Measurements from ENCODE around the gene ARF6. TPM values are rescaled to one million over a fixed set of nuclear protein-coding genes. Genes with fewer than 3 reads are reported as not detected.
"Not testable (repeated sequence)": the region's sequence is repeated elsewhere in the genome, so short reads cannot be mapped to it uniquely, and the experiment has no call there.

The ARF6 gene
- 40.3 and 55.8 TPM in 2 replicates for total RNA-seq

- peak; percentile 98 to 99 for DNase-seq (ENCODE audit: low read depth in 2 of 2)
Observed at GRCh38 chr14:49892636-49893308, at the start of gene ARF6. TSS of gene ARF6 (plus strand) at chr14:49893082. CDS start at chr14:49893737, 655 bp downstream.

DNA sequence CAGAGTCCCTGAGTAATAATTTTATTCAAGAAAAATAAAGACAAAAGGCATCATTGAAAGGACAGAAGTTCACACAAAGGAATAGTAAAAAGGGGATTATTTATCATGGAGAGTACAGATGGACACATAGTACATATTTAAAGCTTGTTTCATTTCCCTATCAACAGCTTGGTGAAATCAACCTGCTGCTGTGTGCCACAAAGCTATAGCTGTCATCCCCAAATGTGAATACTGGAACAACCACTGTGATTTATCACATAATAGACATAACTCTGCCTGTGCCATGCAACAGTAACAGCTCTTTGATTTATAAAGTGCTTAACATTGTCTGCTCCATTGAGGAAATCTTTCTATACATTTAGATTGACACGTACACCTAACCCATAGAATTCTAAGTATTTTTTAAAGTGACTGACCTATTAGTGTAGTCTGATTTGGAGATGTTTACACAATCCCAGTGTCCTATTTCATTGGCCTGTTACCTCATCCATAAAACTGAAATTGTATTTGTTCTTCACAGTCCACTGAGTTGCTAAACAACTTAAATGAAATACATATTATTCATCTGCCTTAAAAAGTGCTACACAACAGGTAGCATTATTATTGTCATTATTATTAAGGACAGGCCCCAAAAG is 43.6 kb upstream of the ARF6 start:
- DNase-seq (ENCODE audit: low read depth in 2 of 2) = no peak

GRCh38 chr14:49851813-49852212 is 41.1 kb upstream of the ARF6 start:
- DNase-seq (ENCODE audit: low read depth in 2 of 2) = peak in 1 of 2 donors; percentile 19

DNA sequence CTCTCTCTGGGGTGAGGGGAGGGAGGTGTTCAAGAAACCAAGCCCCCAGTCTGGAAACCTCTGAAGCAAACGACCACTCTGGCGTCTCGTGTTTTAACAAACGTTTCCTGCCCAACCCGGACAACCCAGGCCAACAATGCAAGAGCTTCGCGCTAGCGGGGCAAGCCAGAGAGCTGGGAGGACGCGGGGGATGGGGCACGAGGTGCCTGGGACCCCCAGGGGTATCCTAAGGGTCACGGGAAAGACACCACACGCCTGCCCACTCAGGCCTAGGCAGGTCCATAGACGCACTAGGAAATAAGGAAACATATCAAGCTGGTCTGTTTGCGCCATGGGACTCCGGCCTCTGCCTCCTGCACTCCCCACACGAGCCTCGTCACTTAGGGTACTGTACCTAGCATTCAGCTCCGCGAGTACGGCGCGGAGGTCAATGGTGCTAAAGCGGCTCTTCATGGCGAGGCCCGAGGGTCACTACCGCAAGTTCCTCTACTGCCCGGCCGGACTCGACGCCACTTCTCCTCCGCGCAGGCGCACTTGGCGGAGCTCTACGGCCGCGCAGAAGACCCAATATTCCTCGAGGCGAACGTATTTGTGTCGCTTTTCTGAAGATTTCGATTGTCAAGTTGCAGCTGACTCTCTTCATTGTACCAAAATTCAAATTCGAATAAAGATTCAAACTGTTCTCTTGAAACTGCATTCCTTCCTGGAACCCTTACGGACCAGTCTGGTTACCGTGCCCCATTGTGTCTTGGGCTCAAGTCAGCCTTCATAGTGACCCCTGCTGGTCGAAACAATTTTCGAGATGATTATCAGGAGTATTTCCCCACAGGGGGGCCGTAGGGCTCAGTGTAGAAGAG is 40.4 kb upstream of the ARF6 start, which contains the start of gene NEMF:
Gene NEMF (minus strand): TSS at position 488 of the 857 bp plus-strand sequence. CDS start 35 bp downstream, at position 453.
- DNase-seq (ENCODE audit: low read depth in 2 of 2) = peak; percentile 90 to 94

GRCh38 chr14:49853158-49853477 is 39.8 kb upstream of the ARF6 start:
- DNase-seq (ENCODE audit: low read depth in 2 of 2) = no peak

- DNase-seq (ENCODE audit: low read depth in 2 of 2) = peak; percentile 90 to 91
Observed at GRCh38 chr14:49853572-49854375, 39.1 kb upstream of the ARF6 start.

DNA sequence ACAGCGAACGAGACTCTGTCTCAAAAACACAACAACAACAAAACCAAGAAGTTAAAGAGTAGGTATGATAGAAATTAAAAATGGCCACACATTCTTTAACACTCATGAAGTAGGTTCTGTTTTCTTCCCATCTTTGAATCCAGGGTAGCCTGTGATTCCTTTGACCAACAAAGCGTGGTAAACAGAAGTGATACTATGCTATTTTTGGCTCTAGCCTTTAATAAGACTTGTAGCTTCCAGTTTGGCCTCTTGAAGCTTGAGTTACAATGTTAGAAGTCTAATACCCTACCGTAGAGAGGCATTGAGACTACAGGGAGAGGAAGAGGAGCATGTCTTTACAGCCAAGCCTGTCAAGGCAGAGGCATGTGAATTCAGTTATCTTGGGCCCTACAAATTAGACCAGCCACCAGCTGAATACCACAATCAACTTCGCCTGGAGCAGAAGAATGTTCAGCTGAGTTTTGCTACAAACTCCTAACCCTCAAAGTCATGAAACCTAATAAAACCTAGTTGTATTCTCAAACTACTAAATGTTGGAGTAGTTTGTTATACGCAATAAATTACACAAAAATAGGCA is 35.4 kb upstream of the ARF6 start:
- no peak for DNase-seq (ENCODE audit: low read depth in 2 of 2)

GRCh38 chr14:49858383-49858782 is 34.5 kb upstream of the ARF6 start:
- DNase-seq (ENCODE audit: low read depth in 2 of 2) = no peak

DNA sequence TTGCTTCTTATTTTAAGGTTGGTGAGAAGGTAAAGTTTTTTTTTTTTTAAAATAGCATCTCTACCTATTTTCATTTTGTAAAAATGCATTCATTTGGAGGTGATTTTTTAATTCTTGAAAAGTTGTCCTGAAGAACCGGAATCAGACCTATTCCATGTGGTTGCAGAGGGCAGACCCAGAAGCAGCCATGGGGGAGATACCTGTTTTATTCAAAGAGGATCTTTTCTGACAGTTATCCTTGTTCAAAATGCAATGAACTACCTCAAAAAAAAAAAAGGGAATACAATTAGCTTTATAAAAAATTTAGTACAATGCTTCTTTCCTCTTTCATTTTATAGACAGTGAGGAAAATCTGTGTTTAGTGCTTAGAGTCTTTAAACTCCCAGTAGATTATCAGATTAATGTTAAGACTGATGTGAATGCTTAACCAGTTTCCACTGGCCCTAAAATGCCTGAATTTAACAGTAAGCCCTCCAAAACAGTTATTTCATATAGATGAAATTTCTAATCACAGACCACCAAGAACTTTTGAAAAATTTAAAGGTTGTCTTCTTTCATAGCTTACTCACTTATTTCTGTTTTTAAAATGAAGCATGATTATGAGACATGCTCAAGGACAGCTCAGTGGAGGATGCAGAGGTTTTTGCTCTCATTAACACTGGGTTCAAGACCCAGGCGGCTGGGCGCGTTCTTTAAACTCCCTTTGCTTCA is 31.7 kb upstream of the ARF6 start:
- no peak for DNase-seq (ENCODE audit: low read depth in 2 of 2)

DNA sequence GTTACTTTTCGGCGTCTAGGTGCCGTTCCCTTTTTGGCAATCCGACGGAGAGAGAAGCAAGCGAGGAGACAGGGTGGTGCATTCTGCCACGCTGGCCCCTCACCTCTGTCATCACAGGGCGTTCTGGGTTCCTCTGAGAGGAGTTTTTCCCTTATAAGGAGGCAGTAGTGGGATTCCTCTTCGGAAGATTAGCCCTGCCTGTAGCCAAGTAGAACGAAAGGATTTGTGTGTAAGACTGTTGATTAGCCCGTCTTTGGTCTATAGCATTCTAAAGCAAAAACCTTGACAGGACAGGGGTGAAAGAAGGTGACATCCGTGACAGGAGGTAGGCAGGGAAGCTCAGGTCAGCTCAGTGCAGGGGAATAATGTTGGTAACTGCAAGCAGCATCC is 31.2 kb upstream of the ARF6 start:
- peak; percentile 43 to 70 for DNase-seq (ENCODE audit: low read depth in 2 of 2)

DNA sequence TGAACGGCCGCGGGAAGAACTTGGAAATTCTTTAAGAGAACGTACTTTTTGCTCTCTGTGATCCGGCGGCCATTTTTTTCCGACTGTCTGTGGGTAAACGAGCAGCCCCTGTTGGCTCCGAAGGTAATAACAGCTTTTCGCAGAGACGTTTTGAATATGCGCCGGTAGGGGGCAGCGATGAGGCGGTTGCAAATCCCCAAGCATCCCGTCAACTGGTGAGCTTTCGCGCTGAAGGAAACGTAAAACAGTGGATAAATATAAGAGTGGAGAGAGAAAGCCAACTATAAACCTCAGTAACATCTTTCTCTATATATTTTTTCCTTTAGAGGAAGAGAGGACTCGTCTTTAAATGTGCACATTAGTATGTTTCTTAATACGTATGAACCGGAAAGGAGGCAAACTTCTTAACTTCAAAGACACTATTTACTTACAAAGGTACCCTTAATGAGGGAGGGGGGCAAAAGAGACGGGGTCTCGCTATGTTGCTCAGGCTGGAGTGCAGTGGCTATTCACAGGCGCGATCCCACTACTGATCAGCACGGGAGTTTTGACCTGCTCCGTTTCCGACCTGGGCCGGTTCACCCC is 30.7 kb upstream of the ARF6 start:
- peak; percentile 87 to 92 for DNase-seq (ENCODE audit: low read depth in 2 of 2)

DNA sequence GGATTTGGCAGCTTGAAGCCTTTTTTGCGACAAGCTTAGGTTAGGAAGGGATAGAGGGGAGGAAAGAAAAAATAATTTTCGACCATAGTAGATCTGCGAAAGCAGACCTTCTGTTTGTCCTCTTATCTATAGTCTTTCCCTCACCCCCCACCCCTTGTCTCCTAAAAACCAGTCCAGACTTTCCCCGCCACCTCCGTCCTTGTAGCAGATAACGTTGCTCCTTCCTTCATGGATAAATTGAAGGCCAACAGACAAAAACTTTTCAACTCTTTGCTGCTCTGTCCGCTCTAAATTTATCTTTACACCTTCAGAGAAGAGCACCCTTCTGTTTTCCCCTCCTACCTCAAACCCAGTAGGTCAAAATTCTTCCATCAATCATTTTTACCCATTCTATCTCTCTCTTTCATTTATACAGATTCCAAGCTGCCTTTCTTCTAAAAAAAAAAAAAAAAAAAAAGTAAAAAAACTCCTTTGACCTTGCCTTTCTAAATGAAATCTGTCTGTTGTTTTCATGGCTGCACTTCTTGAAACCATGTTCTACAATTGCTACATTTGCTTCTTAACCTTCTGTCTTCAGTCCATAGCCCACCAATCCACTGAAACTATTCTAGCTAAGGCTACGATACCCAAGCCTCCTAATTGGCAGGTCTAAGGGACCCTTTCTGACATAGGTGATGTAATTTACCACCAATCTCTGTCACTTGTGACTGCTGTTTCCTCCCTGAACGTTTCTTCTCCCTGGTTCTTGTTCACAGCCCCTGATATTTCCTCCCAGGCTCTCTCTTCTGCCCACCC is 29.2 kb upstream of the ARF6 start:
- no peak for DNase-seq (ENCODE audit: low read depth in 2 of 2)

GRCh38 chr14:49865431-49865859 is 27.4 kb upstream of the ARF6 start:
- peak; percentile 70 to 80 for DNase-seq (ENCODE audit: low read depth in 2 of 2)

DNA sequence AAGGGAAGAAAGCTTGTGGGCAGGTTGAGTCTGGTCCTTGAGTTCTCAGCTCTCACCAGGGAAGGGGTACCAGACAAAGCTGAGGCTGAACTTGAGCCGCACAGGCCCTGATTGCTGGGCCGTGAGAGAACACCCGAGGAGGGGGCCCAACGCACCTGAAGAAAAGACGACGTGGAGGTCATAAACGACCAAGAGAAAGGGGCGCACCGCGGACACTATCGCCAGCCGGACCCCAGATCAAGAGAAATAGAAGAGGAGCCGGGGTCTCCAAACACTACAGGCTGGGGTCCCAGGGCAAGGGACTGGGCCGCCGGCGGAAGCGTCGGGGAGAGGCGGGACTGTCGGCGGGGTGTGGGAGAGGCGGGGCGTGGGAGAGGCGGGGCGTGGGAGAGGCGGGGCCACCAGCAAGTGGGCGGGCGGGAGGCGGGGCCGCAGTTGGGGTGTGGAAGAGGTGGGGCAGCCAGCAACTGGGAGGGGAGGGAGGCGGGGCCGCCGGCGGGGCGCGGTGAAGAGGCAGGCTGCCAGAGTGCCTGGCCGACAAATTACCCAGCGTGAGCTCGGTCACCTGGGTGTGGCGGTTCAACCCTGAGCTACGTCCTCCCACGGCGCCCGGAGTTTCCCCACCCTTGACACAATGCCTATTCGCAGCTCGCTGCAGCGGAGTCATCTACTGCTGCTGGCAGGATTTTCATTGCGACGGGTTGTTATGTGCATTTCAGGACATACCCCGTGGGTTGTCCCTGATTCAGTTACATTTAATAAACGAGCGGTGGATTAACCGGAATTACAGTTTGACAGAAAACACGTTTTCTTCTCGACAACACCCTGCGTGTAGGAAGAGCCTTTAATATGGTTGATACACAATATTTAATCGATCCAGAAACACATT is 24.8 kb upstream of the ARF6 start:
- DNase-seq (ENCODE audit: low read depth in 2 of 2) = peak; percentile 95 to 97

DNA sequence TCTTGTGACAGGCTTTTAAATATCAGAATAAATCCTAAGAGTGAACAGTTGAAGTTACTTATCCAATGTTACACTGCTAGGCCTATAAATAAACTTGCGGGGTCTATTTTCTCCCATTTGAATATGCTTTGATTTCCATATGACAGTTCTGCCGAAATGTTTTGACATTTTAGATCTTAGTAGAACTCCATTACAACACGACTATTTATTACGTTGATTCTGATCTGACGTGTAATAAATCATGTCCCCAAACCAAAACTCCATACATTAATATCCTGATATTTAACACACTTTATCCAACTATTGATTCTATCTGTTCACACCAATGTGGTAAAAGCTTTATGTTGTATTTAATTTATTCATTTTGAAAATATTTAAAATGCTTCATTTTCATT is 24.2 kb upstream of the ARF6 start:
- no peak for DNase-seq (ENCODE audit: low read depth in 2 of 2)

GRCh38 chr14:49870908-49871307 is 22.0 kb upstream of the ARF6 start:
- no peak for DNase-seq (ENCODE audit: low read depth in 2 of 2)

- not testable (repeated sequence) for DNase-seq (ENCODE audit: low read depth in 2 of 2)
Observed at GRCh38 chr14:49873548-49873947, 19.3 kb upstream of the ARF6 start.

GRCh38 chr14:49875640-49876198 is 17.2 kb upstream of the ARF6 start:
- no peak for DNase-seq (ENCODE audit: low read depth in 2 of 2)

All from lung microvascular endothelial cell (primary cell).